ENCODE results near the gene MAP7.

DNA sequence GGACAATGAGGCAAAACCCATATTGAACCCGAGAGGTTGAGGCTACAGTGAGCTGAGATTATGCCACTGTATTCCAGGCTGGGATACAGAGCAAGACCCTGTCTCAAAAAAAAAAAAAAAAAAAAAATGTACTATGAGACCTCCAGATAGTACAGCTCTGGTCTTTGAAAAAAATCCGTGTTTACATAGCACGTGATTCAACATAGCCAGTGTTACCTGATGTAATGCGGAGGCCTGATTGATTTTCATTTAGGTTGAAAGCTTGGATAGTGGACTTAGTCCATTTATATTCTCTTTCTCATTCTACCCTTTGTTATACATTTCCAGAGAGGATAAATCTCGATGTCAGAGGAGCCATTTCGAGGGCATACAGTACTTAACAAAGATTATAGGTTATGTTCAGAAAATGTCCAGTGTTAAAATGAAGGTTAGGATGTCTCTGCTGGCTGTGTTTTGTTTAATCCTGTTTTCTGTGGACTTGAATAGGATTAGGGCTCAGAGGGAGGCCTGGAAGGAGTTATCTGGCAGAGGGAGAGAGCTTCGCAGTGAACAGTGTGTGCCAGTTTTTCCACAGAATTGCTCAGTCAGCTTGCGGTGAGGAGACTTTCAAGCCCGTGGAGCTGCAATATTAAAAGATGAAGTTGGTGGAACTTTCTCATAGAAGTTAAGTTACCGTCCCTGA, 226.7 kb downstream of the MAP7 start:
- TF ChIP-seq POLR2A (IDR thresholded peaks at IDR 0.05; ENCODE audit: low read depth, low read length) (no peak), CTCF (IDR thresholded peaks at IDR 0.05; ENCODE audit: extremely low read depth in 1 of 2, insufficient read depth in 1 of 2, low read depth in 1 of 2, low read length in 2 of 2) (no peak), POLR2AphosphoS5 (IDR thresholded peaks at IDR 0.05; ENCODE audit: insufficient read depth, low read depth, low read length) (no peak), MAX (IDR thresholded peaks at IDR 0.05; ENCODE audit: insufficient read depth, insufficient read length) (no peak), EZH2 (IDR thresholded peaks at IDR 0.05; ENCODE audit: borderline replicate concordance, low read depth, low read length, severe bottlenecking) (no peak)
